GM13976 (cell line): ENCODE data around the gene ABHD12B.
A peak's percentile ranks its signal among the peaks of the same experiment; 100 is the strongest.

Source experiments
- DNase-seq: peaks from one replicate; pipeline ENCODE4 v3.0.0; 2012; ENCODE audit warnings: low spot score
- in situ Hi-C: fragments of 300-500 bp; cut with MboI; formaldehyde crosslinking; loops from one replicate; pipeline ENCODE4 v1.12.0; 2022; ENCODE audit warnings: low sequenced_read_pairs, mixed read lengths, inconsistent platforms; ENCODE audit not compliant: unreplicated experiment
- TF ChIP-seq, protein P1 (sequence below): IDR thresholded peaks from 2 replicates; pipeline ENCODE4 v1.5.1; 2012; ENCODE audit warnings: borderline replicate concordance, mild to moderate bottlenecking; ENCODE audit not compliant: insufficient read depth; ENCODE audit errors: extremely low read depth, missing control alignments, control extremely low read depth

ABHD12B gene

DNA sequence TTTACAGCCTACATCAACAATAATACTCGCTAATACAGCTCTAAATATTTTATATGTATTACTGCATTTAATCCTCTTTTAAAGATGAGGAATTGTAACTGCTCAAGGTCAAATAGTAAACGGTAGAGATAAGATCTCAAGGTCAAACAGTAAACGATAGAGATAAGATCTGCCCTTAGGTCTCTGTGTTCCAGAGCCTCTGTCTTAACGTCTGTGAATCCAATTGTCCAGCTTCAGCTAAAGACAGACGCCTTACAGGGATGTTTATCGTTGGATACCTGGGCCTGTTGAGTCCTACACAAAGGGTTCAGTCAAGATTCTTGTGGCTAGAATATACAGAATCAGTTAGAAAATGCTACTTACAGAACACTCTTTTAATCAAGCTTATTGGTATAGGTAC is 52.4 kb downstream of the ABHD12B start:
- TF ChIP-seq, protein P1, sequence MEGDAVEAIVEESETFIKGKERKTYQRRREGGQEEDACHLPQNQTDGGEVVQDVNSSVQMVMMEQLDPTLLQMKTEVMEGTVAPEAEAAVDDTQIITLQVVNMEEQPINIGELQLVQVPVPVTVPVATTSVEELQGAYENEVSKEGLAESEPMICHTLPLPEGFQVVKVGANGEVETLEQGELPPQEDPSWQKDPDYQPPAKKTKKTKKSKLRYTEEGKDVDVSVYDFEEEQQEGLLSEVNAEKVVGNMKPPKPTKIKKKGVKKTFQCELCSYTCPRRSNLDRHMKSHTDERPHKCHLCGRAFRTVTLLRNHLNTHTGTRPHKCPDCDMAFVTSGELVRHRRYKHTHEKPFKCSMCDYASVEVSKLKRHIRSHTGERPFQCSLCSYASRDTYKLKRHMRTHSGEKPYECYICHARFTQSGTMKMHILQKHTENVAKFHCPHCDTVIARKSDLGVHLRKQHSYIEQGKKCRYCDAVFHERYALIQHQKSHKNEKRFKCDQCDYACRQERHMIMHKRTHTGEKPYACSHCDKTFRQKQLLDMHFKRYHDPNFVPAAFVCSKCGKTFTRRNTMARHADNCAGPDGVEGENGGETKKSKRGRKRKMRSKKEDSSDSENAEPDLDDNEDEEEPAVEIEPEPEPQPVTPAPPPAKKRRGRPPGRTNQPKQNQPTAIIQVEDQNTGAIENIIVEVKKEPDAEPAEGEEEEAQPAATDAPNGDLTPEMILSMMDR = no peak
- in situ Hi-C loops = no loop called here
- DNase-seq = no peak

DNA sequence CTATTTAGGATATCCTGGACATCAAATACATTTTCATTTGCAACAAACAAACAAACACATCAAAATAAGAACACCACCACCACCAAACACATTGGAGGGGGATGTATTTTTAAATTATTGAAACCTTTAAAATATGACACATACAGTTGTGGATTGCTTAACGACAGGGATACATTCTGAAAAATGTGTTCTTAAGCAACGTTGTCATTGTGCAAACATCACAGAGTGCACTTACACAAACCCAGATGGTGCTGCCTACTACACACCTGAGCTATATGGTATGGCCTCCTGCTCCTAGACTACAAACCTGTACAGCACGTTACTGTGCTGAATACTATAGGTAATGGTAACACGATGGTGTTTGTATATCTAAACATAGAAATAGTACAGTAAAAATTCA is 53.0 kb downstream of the ABHD12B start:
- no peak for DNase-seq
- in situ Hi-C loops = no loop called here
- TF ChIP-seq, protein P1 = no peak

DNA sequence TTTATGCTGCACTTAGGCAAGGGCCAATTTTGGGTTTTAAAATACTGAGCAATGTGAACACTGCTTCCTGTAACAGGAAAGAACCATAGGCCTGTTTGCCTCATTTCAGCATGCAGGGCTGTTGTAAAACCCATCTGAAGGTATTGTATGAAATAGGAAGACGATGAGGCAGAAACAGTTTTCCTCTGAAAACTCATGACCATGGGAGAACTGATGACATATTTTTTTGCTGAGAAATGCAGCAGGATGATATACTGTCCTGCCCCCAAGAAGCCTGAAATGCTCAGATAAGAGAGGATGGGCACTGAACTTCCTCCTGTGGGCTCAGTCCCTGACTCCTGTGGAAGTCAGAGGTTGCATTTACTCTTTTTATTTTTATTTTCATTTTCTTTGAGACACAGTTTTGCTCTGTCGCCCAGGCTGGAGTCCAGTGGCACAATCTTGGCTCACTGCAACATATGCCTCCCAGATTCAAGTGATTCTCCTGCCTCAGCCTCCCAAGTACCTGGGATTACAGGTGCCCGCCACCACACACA is 55.1 kb downstream of the ABHD12B start:
- in situ Hi-C loops = no loop called here
- TF ChIP-seq, protein P1 = no peak
- DNase-seq = no peak

DNA sequence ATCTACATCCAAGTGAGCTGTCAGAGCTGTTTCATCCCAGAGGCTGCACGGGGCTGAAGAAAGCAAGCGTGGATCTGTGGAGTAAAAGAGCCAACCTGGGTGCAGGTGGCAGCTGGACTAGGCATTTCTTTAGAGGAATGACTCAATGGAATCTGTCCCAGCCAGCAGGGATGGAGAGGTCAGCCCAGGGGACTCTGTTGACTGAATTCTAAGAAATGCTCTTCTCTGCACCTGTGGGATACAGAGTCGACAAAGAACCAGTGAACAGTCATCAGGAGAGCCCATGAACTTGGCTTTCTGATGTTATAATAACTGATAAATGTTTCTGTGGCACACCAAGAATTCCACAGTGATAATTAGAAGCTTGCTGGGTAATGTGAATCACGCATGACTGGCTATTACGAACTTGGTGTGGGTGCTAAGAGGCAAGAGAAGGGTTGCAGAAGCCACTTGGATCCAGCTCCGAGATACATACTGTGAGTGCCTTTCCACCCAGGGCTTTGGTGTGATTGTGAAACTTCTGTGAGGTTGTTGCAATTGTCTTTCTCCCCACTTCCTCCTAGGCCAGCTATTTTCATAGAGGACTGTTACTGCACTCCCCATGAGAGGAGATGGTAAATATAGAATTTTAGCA is 56.3 kb downstream of the ABHD12B start:
- DNase-seq = peak; percentile 38
- TF ChIP-seq, protein P1 = no peak
- in situ Hi-C loops = no loop called here

DNA sequence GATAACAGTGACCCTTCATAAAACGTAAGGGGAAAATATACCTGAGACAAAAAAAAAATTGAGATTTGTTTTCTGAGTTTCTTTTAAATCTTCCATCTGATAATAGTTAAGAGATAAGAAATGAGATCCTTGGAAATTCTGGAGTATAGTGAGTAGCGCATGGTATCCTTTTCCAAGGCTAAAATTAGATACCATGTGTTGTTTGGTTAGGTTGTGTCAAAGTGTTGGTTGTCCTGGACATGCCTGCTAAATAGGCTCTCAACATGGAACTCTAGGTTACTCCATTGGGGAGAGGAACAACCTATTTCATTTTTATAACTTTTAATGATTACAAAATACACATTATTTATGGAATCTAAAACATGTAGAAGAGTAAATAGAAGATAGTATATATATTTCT is 57.7 kb downstream of the ABHD12B start:
- no peak for DNase-seq
- in situ Hi-C loops = no loop called here

DNA sequence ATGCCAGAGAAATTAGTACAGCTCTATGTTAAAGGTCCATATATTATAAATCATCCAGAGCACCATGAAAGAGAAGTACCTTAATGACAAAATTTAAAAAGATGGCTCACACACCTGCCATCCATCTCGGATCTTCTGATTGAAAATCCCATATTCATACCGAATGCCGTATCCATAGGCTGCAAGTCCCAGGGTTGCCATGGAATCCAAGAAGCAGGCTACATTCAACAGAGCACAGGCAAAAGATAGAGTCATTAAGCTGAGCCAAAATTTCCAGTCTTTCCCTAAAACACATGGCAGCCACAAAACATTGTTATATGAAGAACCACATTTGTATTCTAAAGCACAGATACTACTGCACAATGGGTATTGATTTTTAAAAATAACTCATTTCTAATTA is 59.7 kb downstream of the ABHD12B start:
- DNase-seq = no peak
- TF ChIP-seq, protein P1 = no peak
- in situ Hi-C loops = no loop called here

More for the DNA sequence above, 57.7 kb downstream of the ABHD12B start:
- TF ChIP-seq, protein P1 = no peak

DNA sequence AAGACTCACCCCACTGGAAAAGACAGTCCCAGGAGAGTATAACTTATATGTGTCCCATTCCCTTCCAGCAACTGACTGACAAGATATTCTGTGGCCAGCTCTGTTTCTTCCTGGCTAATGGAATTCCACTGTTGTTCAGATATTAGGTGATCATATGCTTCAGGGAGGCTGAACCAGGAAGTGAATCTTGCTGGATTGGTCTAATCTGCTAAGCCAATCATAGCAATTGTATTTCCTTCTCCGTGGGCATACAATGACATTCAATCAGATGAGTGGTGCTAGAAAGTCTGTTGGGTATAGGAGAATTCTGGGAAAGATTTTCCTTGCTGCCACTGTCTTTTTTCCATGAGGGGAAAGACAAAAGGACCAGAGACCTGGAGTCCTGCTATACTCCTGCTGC is 60.3 kb downstream of the ABHD12B start:
- in situ Hi-C loops = no loop called here
- TF ChIP-seq, protein P1 = no peak
- DNase-seq = no peak
